Astrocyte (in vitro differentiated cells and primary cell): ENCODE data around the gene FRY.

Experiments
- CTCF ChIP-seq: IDR thresholded peaks from 2 replicates; pipeline ENCODE4 v1.5.1; 2011; ENCODE audit warnings: low read depth, mild to moderate bottlenecking, inconsistent platforms, low read length, moderate library complexity; ENCODE audit not compliant: insufficient read depth
- EZH2 ChIP-seq: IDR thresholded peaks from 2 replicates; pipeline ENCODE4 v1.6.1; 2012; ENCODE audit warnings: mild to moderate bottlenecking, low read length, inconsistent platforms; ENCODE audit not compliant: insufficient read depth

- TF ChIP-seq EZH2 (no peak), CTCF (no peak)
Measured at GRCh38 chr13:32199168-32199567, 167.6 kb downstream of the FRY start.
